Measurements from ENCODE around the gene TMEM242.
A peak's percentile ranks its signal among the peaks of the same experiment; 100 is the strongest.

Gene TMEM242

GRCh38 chr6:157274471-157275226, 48.7 kb downstream of the TMEM242 start:
- Histone ChIP-seq H3K27me3 (replicated peaks; ENCODE audit: control insufficient read depth, insufficient read depth, low read length) (no peaks in the 10 kb centered on the region), H3K4me1 (ENCODE audit: control insufficient read depth, insufficient read depth, low read length) (peaks cover 3% of the 10 kb centered on the region), H3K9ac (ENCODE audit: low read length) (peak overlapping the region; percentile 87), H3K9me3 (ENCODE audit: control insufficient read depth, low read length) (no peaks in the 10 kb centered on the region), H3K4me3 (ENCODE audit: low read length) (peak overlapping the region; percentile 77), H3K36me3 (ENCODE audit: control insufficient read depth, insufficient read depth, low read length, severe bottlenecking) (no peaks in the 10 kb centered on the region)
- peak; percentile 92 for DNase-seq (ENCODE audit: low read depth)

GRCh38 chr6:157273756-157274470, 49.4 kb downstream of the TMEM242 start:
- no peaks in the 10 kb centered on the region for H3K36me3 ChIP-seq (ENCODE audit: control insufficient read depth, insufficient read depth, low read length, severe bottlenecking)
- peak overlapping the region; percentile 87 for H3K9ac ChIP-seq (ENCODE audit: low read length)
- peak; percentile 2 for DNase-seq (ENCODE audit: low read depth)

GRCh38 chr6:157272866-157273755, 50.2 kb downstream of the TMEM242 start:
- no peaks in the 10 kb centered on the region for H3K36me3 ChIP-seq (ENCODE audit: control insufficient read depth, insufficient read depth, low read length, severe bottlenecking)
- no peak overlapping the region for H3K4me3 ChIP-seq (ENCODE audit: low read length)
- H3K9me3 ChIP-seq (ENCODE audit: control insufficient read depth, low read length) = no peaks in the 10 kb centered on the region
- H3K4me1 ChIP-seq (ENCODE audit: control insufficient read depth, insufficient read depth, low read length) = peaks cover 17% of the 10 kb centered on the region
- DNase-seq (ENCODE audit: low read depth) = no peak
- H3K27me3 ChIP-seq (replicated peaks; ENCODE audit: control insufficient read depth, insufficient read depth, low read length) = no peaks in the 10 kb centered on the region
- H3K9ac ChIP-seq (ENCODE audit: low read length) = no peak overlapping the region

More at GRCh38 chr6:157273756-157274470, 49.4 kb downstream of the TMEM242 start:
- H3K27me3 ChIP-seq (replicated peaks; ENCODE audit: control insufficient read depth, insufficient read depth, low read length) = no peaks in the 10 kb centered on the region
- H3K4me3 ChIP-seq (ENCODE audit: low read length) = peak overlapping the region; percentile 77
- peaks cover 11% of the 10 kb centered on the region for H3K4me1 ChIP-seq (ENCODE audit: control insufficient read depth, insufficient read depth, low read length)
- no peaks in the 10 kb centered on the region for H3K9me3 ChIP-seq (ENCODE audit: control insufficient read depth, low read length)

GRCh38 chr6:157272372-157272771, 50.9 kb downstream of the TMEM242 start:
- peaks cover 17% of the 10 kb centered on the region for H3K4me1 ChIP-seq (ENCODE audit: control insufficient read depth, insufficient read depth, low read length)
- no peaks in the 10 kb centered on the region for H3K9me3 ChIP-seq (ENCODE audit: control insufficient read depth, low read length)
- no peaks in the 10 kb centered on the region for H3K36me3 ChIP-seq (ENCODE audit: control insufficient read depth, insufficient read depth, low read length, severe bottlenecking)
- H3K9ac ChIP-seq (ENCODE audit: low read length) = no peak overlapping the region
- DNase-seq (ENCODE audit: low read depth) = no peak
- no peaks in the 10 kb centered on the region for H3K27me3 ChIP-seq (replicated peaks; ENCODE audit: control insufficient read depth, insufficient read depth, low read length)
- no peak overlapping the region for H3K4me3 ChIP-seq (ENCODE audit: low read length)

GRCh38 chr6:157271911-157272310, 51.4 kb downstream of the TMEM242 start:
- Histone ChIP-seq H3K4me1 (ENCODE audit: control insufficient read depth, insufficient read depth, low read length) (peaks cover 17% of the 10 kb centered on the region), H3K9me3 (ENCODE audit: control insufficient read depth, low read length) (no peaks in the 10 kb centered on the region), H3K9ac (ENCODE audit: low read length) (no peak overlapping the region), H3K27me3 (replicated peaks; ENCODE audit: control insufficient read depth, insufficient read depth, low read length) (no peaks in the 10 kb centered on the region), H3K36me3 (ENCODE audit: control insufficient read depth, insufficient read depth, low read length, severe bottlenecking) (no peaks in the 10 kb centered on the region), H3K4me3 (ENCODE audit: low read length) (no peak overlapping the region)
- no peak for DNase-seq (ENCODE audit: low read depth)

GRCh38 chr6:157271441-157271840, 51.9 kb downstream of the TMEM242 start:
- Histone ChIP-seq H3K4me3 (ENCODE audit: low read length) (no peak overlapping the region), H3K9me3 (ENCODE audit: control insufficient read depth, low read length) (no peaks in the 10 kb centered on the region), H3K9ac (ENCODE audit: low read length) (no peak overlapping the region), H3K27me3 (replicated peaks; ENCODE audit: control insufficient read depth, insufficient read depth, low read length) (no peaks in the 10 kb centered on the region), H3K36me3 (ENCODE audit: control insufficient read depth, insufficient read depth, low read length, severe bottlenecking) (no peaks in the 10 kb centered on the region), H3K4me1 (ENCODE audit: control insufficient read depth, insufficient read depth, low read length) (peaks cover 17% of the 10 kb centered on the region)
- no peak for DNase-seq (ENCODE audit: low read depth)

GRCh38 chr6:157270916-157271315, 52.4 kb downstream of the TMEM242 start:
- Histone ChIP-seq H3K4me1 (ENCODE audit: control insufficient read depth, insufficient read depth, low read length) (peaks cover 17% of the 10 kb centered on the region), H3K4me3 (ENCODE audit: low read length) (no peak overlapping the region), H3K27me3 (replicated peaks; ENCODE audit: control insufficient read depth, insufficient read depth, low read length) (no peaks in the 10 kb centered on the region), H3K36me3 (ENCODE audit: control insufficient read depth, insufficient read depth, low read length, severe bottlenecking) (no peaks in the 10 kb centered on the region), H3K9ac (ENCODE audit: low read length) (no peak overlapping the region), H3K9me3 (ENCODE audit: control insufficient read depth, low read length) (no peaks in the 10 kb centered on the region)
- DNase-seq (ENCODE audit: low read depth) = no peak

GRCh38 chr6:157270308-157270707, 53.0 kb downstream of the TMEM242 start:
- no peak overlapping the region for H3K4me3 ChIP-seq (ENCODE audit: low read length)
- peaks cover 17% of the 10 kb centered on the region for H3K4me1 ChIP-seq (ENCODE audit: control insufficient read depth, insufficient read depth, low read length)
- no peaks in the 10 kb centered on the region for H3K9me3 ChIP-seq (ENCODE audit: control insufficient read depth, low read length)
- H3K9ac ChIP-seq (ENCODE audit: low read length) = no peak overlapping the region
- H3K36me3 ChIP-seq (ENCODE audit: control insufficient read depth, insufficient read depth, low read length, severe bottlenecking) = no peaks in the 10 kb centered on the region
- no peaks in the 10 kb centered on the region for H3K27me3 ChIP-seq (replicated peaks; ENCODE audit: control insufficient read depth, insufficient read depth, low read length)
- no peak for DNase-seq (ENCODE audit: low read depth)

- no peaks in the 10 kb centered on the region for H3K27me3 ChIP-seq (replicated peaks; ENCODE audit: control insufficient read depth, insufficient read depth, low read length)
- peak overlapping the region; percentile 66 for H3K9ac ChIP-seq (ENCODE audit: low read length)
- no peaks in the 10 kb centered on the region for H3K9me3 ChIP-seq (ENCODE audit: control insufficient read depth, low read length)
- no peaks in the 10 kb centered on the region for H3K36me3 ChIP-seq (ENCODE audit: control insufficient read depth, insufficient read depth, low read length, severe bottlenecking)
- H3K4me1 ChIP-seq (ENCODE audit: control insufficient read depth, insufficient read depth, low read length) = peaks cover 17% of the 10 kb centered on the region
- H3K4me3 ChIP-seq (ENCODE audit: low read length) = peak overlapping the region; percentile 8
- peak; percentile 41 for DNase-seq (ENCODE audit: low read depth)
Observed at GRCh38 chr6:157269261-157269794, 54.0 kb downstream of the TMEM242 start.

GRCh38 chr6:157268835-157269234, 54.5 kb downstream of the TMEM242 start:
- no peak for DNase-seq (ENCODE audit: low read depth)
- Histone ChIP-seq H3K36me3 (ENCODE audit: control insufficient read depth, insufficient read depth, low read length, severe bottlenecking) (no peaks in the 10 kb centered on the region), H3K9ac (ENCODE audit: low read length) (peak overlapping the region; percentile 66), H3K9me3 (ENCODE audit: control insufficient read depth, low read length) (no peaks in the 10 kb centered on the region), H3K4me1 (ENCODE audit: control insufficient read depth, insufficient read depth, low read length) (peaks cover 17% of the 10 kb centered on the region), H3K4me3 (ENCODE audit: low read length) (peak overlapping the region; percentile 8), H3K27me3 (replicated peaks; ENCODE audit: control insufficient read depth, insufficient read depth, low read length) (no peaks in the 10 kb centered on the region)

- no peaks in the 10 kb centered on the region for H3K9me3 ChIP-seq (ENCODE audit: control insufficient read depth, low read length)
Observed at GRCh38 chr6:157268396-157268795, 54.9 kb downstream of the TMEM242 start.

More at GRCh38 chr6:157268396-157268795, 54.9 kb downstream of the TMEM242 start:
- Histone ChIP-seq H3K36me3 (ENCODE audit: control insufficient read depth, insufficient read depth, low read length, severe bottlenecking) (no peaks in the 10 kb centered on the region), H3K4me3 (ENCODE audit: low read length) (no peak overlapping the region), H3K4me1 (ENCODE audit: control insufficient read depth, insufficient read depth, low read length) (peaks cover 18% of the 10 kb centered on the region), H3K9ac (ENCODE audit: low read length) (peak overlapping the region; percentile 66), H3K27me3 (replicated peaks; ENCODE audit: control insufficient read depth, insufficient read depth, low read length) (no peaks in the 10 kb centered on the region)
- no peak for DNase-seq (ENCODE audit: low read depth)

Data from adipocyte (in vitro differentiated cells).